ENCODE results near the gene SLC25A21.
A peak's percentile ranks its signal among the peaks of the same experiment; 100 is the strongest.

DNA sequence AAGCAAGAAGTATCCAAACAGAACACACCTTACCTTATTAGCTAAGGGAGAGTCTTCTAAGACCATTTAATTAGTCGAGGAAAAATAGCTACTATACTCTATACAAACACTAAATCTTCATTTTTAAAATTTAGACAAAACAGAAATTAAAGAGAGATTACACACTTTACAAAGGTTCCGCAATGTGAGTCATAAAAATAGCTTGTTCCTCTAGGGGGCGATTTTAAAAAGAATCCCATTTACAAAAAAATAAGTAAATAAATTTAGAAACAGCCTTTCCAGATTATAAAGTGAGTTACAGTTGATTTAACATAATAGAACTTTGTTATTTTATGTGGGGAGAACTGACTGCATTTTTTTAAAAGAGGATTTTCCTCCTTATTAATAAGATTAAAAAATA, 309.1 kb downstream of the SLC25A21 start:
- TF ChIP-seq, protein P1, sequence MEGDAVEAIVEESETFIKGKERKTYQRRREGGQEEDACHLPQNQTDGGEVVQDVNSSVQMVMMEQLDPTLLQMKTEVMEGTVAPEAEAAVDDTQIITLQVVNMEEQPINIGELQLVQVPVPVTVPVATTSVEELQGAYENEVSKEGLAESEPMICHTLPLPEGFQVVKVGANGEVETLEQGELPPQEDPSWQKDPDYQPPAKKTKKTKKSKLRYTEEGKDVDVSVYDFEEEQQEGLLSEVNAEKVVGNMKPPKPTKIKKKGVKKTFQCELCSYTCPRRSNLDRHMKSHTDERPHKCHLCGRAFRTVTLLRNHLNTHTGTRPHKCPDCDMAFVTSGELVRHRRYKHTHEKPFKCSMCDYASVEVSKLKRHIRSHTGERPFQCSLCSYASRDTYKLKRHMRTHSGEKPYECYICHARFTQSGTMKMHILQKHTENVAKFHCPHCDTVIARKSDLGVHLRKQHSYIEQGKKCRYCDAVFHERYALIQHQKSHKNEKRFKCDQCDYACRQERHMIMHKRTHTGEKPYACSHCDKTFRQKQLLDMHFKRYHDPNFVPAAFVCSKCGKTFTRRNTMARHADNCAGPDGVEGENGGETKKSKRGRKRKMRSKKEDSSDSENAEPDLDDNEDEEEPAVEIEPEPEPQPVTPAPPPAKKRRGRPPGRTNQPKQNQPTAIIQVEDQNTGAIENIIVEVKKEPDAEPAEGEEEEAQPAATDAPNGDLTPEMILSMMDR (IDR thresholded peaks at IDR 0.05): 0 out of 2 replicates have a peak, but pooled peaks have one; percentile 7
- no peak for TF ChIP-seq POLR2AphosphoS5 (IDR thresholded peaks at IDR 0.05; ENCODE audit: low read depth, low read length)
- no peak for TF ChIP-seq SIN3A (IDR thresholded peaks at IDR 0.05; ENCODE audit: borderline replicate concordance, insufficient read depth, low read depth, low read length)
- TF ChIP-seq, protein P2, sequence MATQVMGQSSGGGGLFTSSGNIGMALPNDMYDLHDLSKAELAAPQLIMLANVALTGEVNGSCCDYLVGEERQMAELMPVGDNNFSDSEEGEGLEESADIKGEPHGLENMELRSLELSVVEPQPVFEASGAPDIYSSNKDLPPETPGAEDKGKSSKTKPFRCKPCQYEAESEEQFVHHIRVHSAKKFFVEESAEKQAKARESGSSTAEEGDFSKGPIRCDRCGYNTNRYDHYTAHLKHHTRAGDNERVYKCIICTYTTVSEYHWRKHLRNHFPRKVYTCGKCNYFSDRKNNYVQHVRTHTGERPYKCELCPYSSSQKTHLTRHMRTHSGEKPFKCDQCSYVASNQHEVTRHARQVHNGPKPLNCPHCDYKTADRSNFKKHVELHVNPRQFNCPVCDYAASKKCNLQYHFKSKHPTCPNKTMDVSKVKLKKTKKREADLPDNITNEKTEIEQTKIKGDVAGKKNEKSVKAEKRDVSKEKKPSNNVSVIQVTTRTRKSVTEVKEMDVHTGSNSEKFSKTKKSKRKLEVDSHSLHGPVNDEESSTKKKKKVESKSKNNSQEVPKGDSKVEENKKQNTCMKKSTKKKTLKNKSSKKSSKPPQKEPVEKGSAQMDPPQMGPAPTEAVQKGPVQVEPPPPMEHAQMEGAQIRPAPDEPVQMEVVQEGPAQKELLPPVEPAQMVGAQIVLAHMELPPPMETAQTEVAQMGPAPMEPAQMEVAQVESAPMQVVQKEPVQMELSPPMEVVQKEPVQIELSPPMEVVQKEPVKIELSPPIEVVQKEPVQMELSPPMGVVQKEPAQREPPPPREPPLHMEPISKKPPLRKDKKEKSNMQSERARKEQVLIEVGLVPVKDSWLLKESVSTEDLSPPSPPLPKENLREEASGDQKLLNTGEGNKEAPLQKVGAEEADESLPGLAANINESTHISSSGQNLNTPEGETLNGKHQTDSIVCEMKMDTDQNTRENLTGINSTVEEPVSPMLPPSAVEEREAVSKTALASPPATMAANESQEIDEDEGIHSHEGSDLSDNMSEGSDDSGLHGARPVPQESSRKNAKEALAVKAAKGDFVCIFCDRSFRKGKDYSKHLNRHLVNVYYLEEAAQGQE (IDR thresholded peaks at IDR 0.05; ENCODE audit: insufficient read depth in 1 of 2, low read depth in 2 of 2, low read length in 1 of 2): no peak
- no peak for TF ChIP-seq TCF7L2 (IDR thresholded peaks at IDR 0.05; ENCODE audit: low read depth, low read length)
